IMR-90 (cell line): Measurements from ENCODE around the gene AP4M1. TPM values are rescaled to one million over a fixed set of nuclear protein-coding genes. Genes with fewer than 3 reads are reported as not detected.

Experiments
- ATAC-seq: fragments of 200-7000 bp; cut with Tn5 transposase; 2 replicates; pipeline ENCODE4 v1.9.1; 2020; ENCODE audit warnings: low read depth, mild to moderate bottlenecking, moderate library complexity
- BruUV-seq: library from RNA; stranded (reverse); fragments of 400-500 nt; replicated peaks from 2 replicates; lab custom pipeline; 2021; lab: Mats Ljungman, UMichigan
- CTCF ChIA-PET: fragments of 300-600 bp; formaldehyde crosslinking; extraction: SDS; loops from one replicate; lab custom pipeline; 2021; ENCODE audit warnings: antibody characterized with exemption; lab: Yijun Ruan, JAX
- POLR2A ChIA-PET: fragments of 300-600 bp; sonication (Branson Sonifier 250); formaldehyde crosslinking; loops from one replicate; lab custom pipeline; 2022; ENCODE audit warnings: antibody characterized with exemption; ENCODE audit not compliant: unreplicated experiment; lab: Charles Lee
- DNase-seq: peaks from one replicate; pipeline ENCODE4 v3.0.0; 2013
- H2AFZ ChIP-seq: replicated peaks from 2 replicates; pipeline ENCODE3; 2013; ENCODE audit warnings: low read length, mild to moderate bottlenecking; ENCODE audit not compliant: poor library complexity
- H2AK5ac ChIP-seq: 2 replicates; pipeline ENCODE4 v1.6.1; 2013; ENCODE audit warnings: low read depth, low read length, inconsistent platforms
- H2AK9ac ChIP-seq: replicated peaks from 2 replicates; pipeline ENCODE3; 2013; ENCODE audit warnings: mild to moderate bottlenecking, low read depth, low read length, moderate library complexity; ENCODE audit not compliant: poor library complexity
- H2BK120ac ChIP-seq: 2 replicates; pipeline ENCODE4 v1.6.1; 2013; ENCODE audit warnings: low read depth, low read length, inconsistent platforms
- H2BK15ac ChIP-seq: 3 replicates; pipeline ENCODE4 v1.6.1; 2013; ENCODE audit warnings: low read depth, low read length, inconsistent platforms
- H2BK20ac ChIP-seq: 2 replicates; pipeline ENCODE4 v1.6.1; 2013; ENCODE audit warnings: low read depth, mild to moderate bottlenecking, inconsistent platforms, low read length, moderate library complexity
- H2BK5ac ChIP-seq: 2 replicates; pipeline ENCODE4 v1.6.1; 2013; ENCODE audit warnings: mild to moderate bottlenecking, low read depth, low read length, inconsistent platforms; ENCODE audit not compliant: poor library complexity, severe bottlenecking
- H3K14ac ChIP-seq: replicated peaks from 2 replicates; pipeline ENCODE4 v1.6.1; 2013; ENCODE audit warnings: low read depth, low read length, inconsistent platforms
- H3K18ac ChIP-seq: 2 replicates; pipeline ENCODE4 v1.6.1; 2013; ENCODE audit warnings: low read depth, low read length, control low read depth
- H3K23ac ChIP-seq: 2 replicates; pipeline ENCODE4 v1.6.1; 2013; ENCODE audit warnings: low read depth, low read length, inconsistent platforms
- H3K27ac ChIP-seq: 2 replicates; pipeline ENCODE4 v1.5.1; 2013; ENCODE audit warnings: mild to moderate bottlenecking, control low read depth, low read length; ENCODE audit not compliant: insufficient read depth
- H3K27me3 ChIP-seq: 2 replicates; pipeline ENCODE4 v1.6.1; 2013; ENCODE audit warnings: low read length; ENCODE audit not compliant: control insufficient read depth, insufficient read depth
- H3K36me3 ChIP-seq: 2 replicates; pipeline ENCODE4 v1.6.1; 2013; ENCODE audit warnings: low read length, mixed read lengths; ENCODE audit not compliant: control insufficient read depth, insufficient read depth
- H3K4ac ChIP-seq: 2 replicates; pipeline ENCODE4 v1.6.1; 2013; ENCODE audit warnings: low read depth, low read length, inconsistent platforms
- H3K4me1 ChIP-seq: 2 replicates; pipeline ENCODE4 v1.6.1; 2013; ENCODE audit warnings: low read length, mixed read lengths; ENCODE audit not compliant: control insufficient read depth, insufficient read depth
- H3K4me2 ChIP-seq: 2 replicates; pipeline ENCODE4 v1.6.1; 2013; ENCODE audit warnings: low read depth, mild to moderate bottlenecking, control low read depth, low read length, moderate library complexity
- H3K4me3 ChIP-seq: 2 replicates; pipeline ENCODE4 v1.5.1; 2013; ENCODE audit warnings: low read depth, mild to moderate bottlenecking, control low read depth, low read length, moderate library complexity; ENCODE audit not compliant: insufficient read depth
- H3K56ac ChIP-seq: 2 replicates; pipeline ENCODE4 v1.6.1; 2013; ENCODE audit warnings: low read length, inconsistent platforms; ENCODE audit not compliant: insufficient read depth; ENCODE audit errors: extremely low read depth
- H3K79me1 ChIP-seq, 2 experiments: 2 replicates each; pipeline ENCODE4 v1.6.1; 2013; ENCODE audit warnings: low read length in 2 of 2, inconsistent platforms in 1 of 2, low read depth in 1 of 2
- H3K9ac ChIP-seq: 2 replicates; pipeline ENCODE4 v1.6.1; 2013; ENCODE audit warnings: low read depth, low read length, control low read depth
- H3K9me1 ChIP-seq: 2 replicates; pipeline ENCODE4 v1.6.1; 2013; ENCODE audit warnings: low read length, inconsistent platforms; ENCODE audit not compliant: insufficient read depth
- H3K9me3 ChIP-seq: 2 replicates; pipeline ENCODE4 v1.6.1; 2013; ENCODE audit warnings: low read length; ENCODE audit not compliant: control insufficient read depth, insufficient read depth
- H4K20me1 ChIP-seq: 2 replicates; pipeline ENCODE4 v1.6.1; 2013; ENCODE audit warnings: low read length, inconsistent platforms; ENCODE audit not compliant: insufficient read depth
- H4K5ac ChIP-seq: 2 replicates; pipeline ENCODE4 v1.6.1; 2013; ENCODE audit warnings: mild to moderate bottlenecking, low read depth, low read length, control low read depth
- H4K8ac ChIP-seq, 2 experiments: 2 replicates each; pipeline ENCODE4 v1.6.1; 2013; ENCODE audit warnings: low read depth in 2 of 2, low read length in 2 of 2, control low read depth in 1 of 2, inconsistent platforms in 1 of 2
- H4K91ac ChIP-seq: 2 replicates; pipeline ENCODE4 v1.6.1; 2013; ENCODE audit warnings: low read depth, low read length, inconsistent platforms; ENCODE audit not compliant: insufficient read depth
- BHLHE40 ChIP-seq: fragments of 150-350 bp; IDR thresholded peaks from 2 replicates; pipeline ENCODE4 v1.6.1; 2016; ENCODE audit warnings: mild to moderate bottlenecking, low read depth, low read length
- CEBPB ChIP-seq: IDR thresholded peaks from 2 replicates; pipeline ENCODE4 v1.6.1; 2012; ENCODE audit warnings: low read depth, low read length, improper control_type of control experiment
- MAFK ChIP-seq: IDR thresholded peaks from 2 replicates; pipeline ENCODE4 v1.6.1; 2012; ENCODE audit warnings: low read depth, low read length, improper control_type of control experiment
- MAZ ChIP-seq: IDR thresholded peaks from 2 replicates; pipeline ENCODE4 v1.6.1; 2012; ENCODE audit warnings: low read depth, mild to moderate bottlenecking, low read length, improper control_type of control experiment, moderate library complexity, borderline replicate concordance
- NFE2L2 ChIP-seq: fragments of 150-350 bp; IDR thresholded peaks from 2 replicates; pipeline ENCODE4 v1.6.1; 2016; ENCODE audit warnings: low read depth, mild to moderate bottlenecking, low read length
- RCOR1 ChIP-seq: IDR thresholded peaks from 2 replicates; pipeline ENCODE4 v1.6.1; 2012; ENCODE audit warnings: mild to moderate bottlenecking, low read length, improper control_type of control experiment; ENCODE audit not compliant: insufficient replicate concordance
- whole genome bisulfite sequencing, 2 experiments: methylation state at CpG; one replicate each; pipeline versions ENCODE4 v1.1.5 to v1.1.7; 2013; ENCODE audit warnings: missing lambda C conversion rate in 2 of 2; ENCODE audit not compliant: insufficient read length in 1 of 2; ENCODE audit errors: extremely low coverage in 2 of 2; 5-methylcytosine and 5-hydroxymethylcytosine counted together
- dilution Hi-C: fragments of 300-500 bp; cut with HindIII; formaldehyde crosslinking; loops from one replicate; pipeline ENCODE4 v1.14.3; 2018; ENCODE audit warnings: low sequenced_read_pairs; ENCODE audit not compliant: unreplicated experiment
- in situ Hi-C: fragments of 300-500 bp; cut with MboI; formaldehyde crosslinking; loops from 3 replicates; pipeline ENCODE4 v1.14.3; 2019; ENCODE audit warnings: low sequenced_read_pairs, inconsistent platforms, mixed read lengths
- intact Hi-C: fragments of 100-400 bp; cut with micrococcal nuclease; formaldehyde crosslinking; loops from 2 replicates; pipeline ENCODE4 v1.10.0; 2022
- polyA plus RNA-seq, 3 experiments: library from polyadenylated mRNA; depleted of rRNA; stranded (reverse); fragments of >200 nt; gene quantifications; 2 replicates each; pipeline ENCODE4 v1.2.3, GENCODE V29; 2012; ENCODE audit warnings: low replicate concordance in 1 of 3
- total RNA-seq: library from RNA; depleted of rRNA; stranded (reverse); fragments of >200 nt; gene quantifications from 2 replicates; pipeline ENCODE4 v1.2.3, GENCODE V29; 2012
- TF ChIP-seq, protein P1 (sequence below): fragments of 150-350 bp; IDR thresholded peaks from 2 replicates; pipeline ENCODE4 v1.6.1; 2016; ENCODE audit warnings: low read depth, mild to moderate bottlenecking, low read length, moderate library complexity, borderline replicate concordance

The AP4M1 gene
- total and polyA plus RNA-seq, 2 of the 4 experiments (the other 2 are of a cell fraction): 21.1 to 21.4 TPM

DNA sequence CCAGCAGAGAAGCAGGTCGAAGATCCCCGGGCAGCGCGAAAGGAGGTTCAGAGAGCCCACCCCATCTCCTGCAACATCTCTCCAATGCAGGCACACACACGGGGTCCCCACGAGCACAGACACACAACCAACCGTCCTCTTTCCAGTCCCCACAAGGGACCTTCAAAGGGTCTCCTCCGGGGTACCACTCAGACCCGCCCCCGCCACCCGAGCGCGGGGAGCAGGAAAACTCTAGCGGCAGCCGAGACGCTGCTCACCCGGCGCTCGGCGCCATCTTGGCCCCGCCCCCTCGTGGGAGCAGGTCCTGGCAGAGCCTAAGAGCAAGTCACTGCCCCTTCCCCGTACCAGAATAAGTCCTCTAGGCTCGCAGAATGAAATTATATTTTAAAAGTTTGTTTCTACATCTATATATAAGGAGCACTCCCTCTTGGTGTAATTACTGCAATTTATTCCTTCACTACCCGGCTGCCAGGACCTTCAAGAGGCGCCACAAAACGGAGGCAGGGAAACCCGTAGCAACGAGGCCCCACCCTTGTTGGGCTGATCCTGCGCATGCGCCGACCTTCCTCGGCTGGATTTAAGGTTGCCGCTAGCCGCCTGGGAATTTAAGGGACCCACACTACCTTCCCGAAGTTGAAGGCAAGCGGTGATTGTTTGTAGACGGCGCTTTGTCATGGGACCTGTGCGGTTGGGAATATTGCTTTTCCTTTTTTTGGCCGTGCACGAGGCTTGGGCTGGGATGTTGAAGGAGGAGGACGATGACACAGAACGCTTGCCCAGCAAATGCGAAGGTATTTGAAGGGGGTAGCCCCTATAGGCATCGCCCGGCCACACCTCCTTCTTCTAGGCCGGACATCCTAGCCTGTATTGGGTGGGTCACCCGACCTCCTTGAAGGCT is 17.9 kb downstream of the AP4M1 start, which contains the start of the genes CNPY4 and TAF6 (continued):
- TF ChIP-seq CEBPB: no peak

DNA sequence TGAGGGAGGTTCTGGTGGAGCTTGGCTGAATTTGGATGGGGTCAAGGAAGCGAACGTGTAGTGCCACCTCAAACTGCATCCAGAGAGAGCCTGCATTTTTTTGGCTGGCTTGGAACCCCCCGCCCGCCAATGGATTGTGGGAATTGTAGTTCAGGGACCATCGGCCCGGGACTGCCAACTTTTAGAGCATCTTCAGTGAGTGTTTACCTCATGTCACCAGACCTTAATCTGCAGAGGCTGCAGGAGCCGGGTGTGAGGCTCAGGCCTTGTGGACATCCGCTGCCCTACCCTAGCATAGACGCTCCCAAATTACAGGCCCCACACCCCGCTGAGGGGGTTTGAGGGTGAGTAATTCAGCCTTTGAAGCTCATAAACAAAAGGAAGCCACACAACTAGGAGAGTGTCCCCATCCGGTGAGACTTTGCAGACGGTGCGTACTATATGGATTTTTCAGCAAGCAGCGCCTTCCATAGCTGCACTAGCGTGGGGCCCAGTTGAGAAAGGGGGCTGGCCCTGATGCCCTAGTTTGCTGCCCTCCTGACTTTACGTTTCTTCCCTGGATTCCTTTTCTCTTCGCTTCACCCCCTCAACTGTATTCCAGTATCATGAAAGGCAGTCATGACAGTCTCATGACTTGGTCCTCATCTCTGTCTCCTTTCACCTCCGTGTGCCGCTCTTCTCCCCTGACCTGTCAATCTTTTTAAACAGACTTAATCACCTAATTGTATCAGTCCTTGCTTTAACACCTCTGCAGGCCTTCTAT is 18.7 kb downstream of the AP4M1 start:
- H3K18ac ChIP-seq: peak overlapping the region; percentile 3; the same call in 1 of the 2 replicates
- no TSS peak for BruUV-seq
- peak overlapping the region; percentile 67 for H3K9ac ChIP-seq
- dilution Hi-C loops: no loop called here
- peak; percentile 58 for DNase-seq
- H3K79me1 ChIP-seq: peaks cover 24 to 49% of the 10 kb centered on the region in 2 experiments
- CTCF ChIA-PET: interaction anchor here (0.5 to 0.7 kb wide), 2 partner anchors 10 to 23 kb away, joined by 3 to 6 read pairs; no protein-coding TSS in a partner anchor
- H4K91ac ChIP-seq: peak overlapping the region; percentile 67
- H3K36me3 ChIP-seq: peaks cover 2% of the 10 kb centered on the region; the same call in 1 of the 2 replicates
- peak overlapping the region; percentile 67; the same call in 1 of the 2 replicates for H2BK120ac ChIP-seq
- H3K23ac ChIP-seq: peak overlapping the region; percentile 78
- peak overlapping the region; percentile 38; the same call in 1 of the 3 replicates for H2BK15ac ChIP-seq
- H2AFZ ChIP-seq: peak overlapping the region; percentile 96
- intact Hi-C loops: loop anchor here (2.0 kb wide), 1 partner anchor 19 kb away; the partner anchor contains the start of genes AP4M1 and MCM7
- peaks cover 16% of the 10 kb centered on the region for H3K9me1 ChIP-seq
- peak overlapping the region; percentile 84 for H3K4me2 ChIP-seq
- peak overlapping the region; percentile 26 for H4K5ac ChIP-seq
- peak overlapping the region; percentile 48 to 77; a peak in 3 of 4 replicates for H4K8ac ChIP-seq
- ATAC-seq: peak; percentile 56
- peak overlapping the region; percentile 85 for H3K4ac ChIP-seq
- TF ChIP-seq RCOR1: no peak
- TF ChIP-seq BHLHE40: peak; percentile 58; the same call in 1 of the 2 replicates
- no peak for TF ChIP-seq NFE2L2
- TF ChIP-seq, protein P1, sequence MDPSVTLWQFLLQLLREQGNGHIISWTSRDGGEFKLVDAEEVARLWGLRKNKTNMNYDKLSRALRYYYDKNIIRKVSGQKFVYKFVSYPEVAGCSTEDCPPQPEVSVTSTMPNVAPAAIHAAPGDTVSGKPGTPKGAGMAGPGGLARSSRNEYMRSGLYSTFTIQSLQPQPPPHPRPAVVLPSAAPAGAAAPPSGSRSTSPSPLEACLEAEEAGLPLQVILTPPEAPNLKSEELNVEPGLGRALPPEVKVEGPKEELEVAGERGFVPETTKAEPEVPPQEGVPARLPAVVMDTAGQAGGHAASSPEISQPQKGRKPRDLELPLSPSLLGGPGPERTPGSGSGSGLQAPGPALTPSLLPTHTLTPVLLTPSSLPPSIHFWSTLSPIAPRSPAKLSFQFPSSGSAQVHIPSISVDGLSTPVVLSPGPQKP: no peak
- no peak for TF ChIP-seq MAFK
- peak; percentile 45; the same call in 1 of the 2 replicates for TF ChIP-seq MAZ
- H4K20me1 ChIP-seq: no peaks in the 10 kb centered on the region; the same call in 1 of the 2 replicates
- peaks cover 6% of the 10 kb centered on the region; the same call in 1 of the 2 replicates for H3K4me1 ChIP-seq
- in situ Hi-C loops: no loop called here
- WGBS, 2 experiments: 20% methylated on average over 7 of the region's 19 CpGs; no CpG with 5 or more reads in 1 of the 2 experiments
- peak overlapping the region; percentile 70 for H3K27ac ChIP-seq
- no peaks in the 10 kb centered on the region for H3K9me3 ChIP-seq
- H3K56ac ChIP-seq: peak overlapping the region; percentile 71
- H3K27me3 ChIP-seq: no peaks in the 10 kb centered on the region
- POLR2A ChIA-PET: interaction anchor here (0.6 to 1.4 kb wide), 2 partner anchors 18 to 277 kb away, joined by 3 to 6 read pairs; partner anchors contain the start of gene AP4M1
- peak overlapping the region; percentile 61 for H3K4me3 ChIP-seq
- H2AK9ac ChIP-seq: peak overlapping the region; percentile 87
- peak overlapping the region; percentile 89 for H3K14ac ChIP-seq
- peak overlapping the region; percentile 73 for H2BK5ac ChIP-seq
- H2BK20ac ChIP-seq: no peak overlapping the region
- peak overlapping the region; percentile 75 for H2AK5ac ChIP-seq
